ENCODE measurements around the gene CARD9.

CARD9 gene

DNA sequence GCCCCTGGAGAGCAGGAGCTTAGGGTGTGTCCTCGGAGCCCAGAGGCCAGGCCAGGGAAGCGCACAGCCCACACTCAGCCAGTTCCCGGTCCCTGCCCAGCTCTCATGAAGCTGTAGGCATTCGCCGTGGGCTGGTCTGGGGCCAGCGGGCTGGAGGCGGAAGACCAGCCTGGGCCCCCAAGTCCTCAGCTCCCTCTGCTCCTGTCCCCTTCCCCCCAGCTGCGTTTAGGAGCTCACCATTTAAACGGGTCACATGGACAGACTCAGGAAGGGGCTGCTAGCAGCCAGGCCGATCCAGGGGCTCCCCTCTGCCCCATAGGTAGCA, 27.4 kb downstream of the CARD9 start:
- DNase-seq = no peak

DNA sequence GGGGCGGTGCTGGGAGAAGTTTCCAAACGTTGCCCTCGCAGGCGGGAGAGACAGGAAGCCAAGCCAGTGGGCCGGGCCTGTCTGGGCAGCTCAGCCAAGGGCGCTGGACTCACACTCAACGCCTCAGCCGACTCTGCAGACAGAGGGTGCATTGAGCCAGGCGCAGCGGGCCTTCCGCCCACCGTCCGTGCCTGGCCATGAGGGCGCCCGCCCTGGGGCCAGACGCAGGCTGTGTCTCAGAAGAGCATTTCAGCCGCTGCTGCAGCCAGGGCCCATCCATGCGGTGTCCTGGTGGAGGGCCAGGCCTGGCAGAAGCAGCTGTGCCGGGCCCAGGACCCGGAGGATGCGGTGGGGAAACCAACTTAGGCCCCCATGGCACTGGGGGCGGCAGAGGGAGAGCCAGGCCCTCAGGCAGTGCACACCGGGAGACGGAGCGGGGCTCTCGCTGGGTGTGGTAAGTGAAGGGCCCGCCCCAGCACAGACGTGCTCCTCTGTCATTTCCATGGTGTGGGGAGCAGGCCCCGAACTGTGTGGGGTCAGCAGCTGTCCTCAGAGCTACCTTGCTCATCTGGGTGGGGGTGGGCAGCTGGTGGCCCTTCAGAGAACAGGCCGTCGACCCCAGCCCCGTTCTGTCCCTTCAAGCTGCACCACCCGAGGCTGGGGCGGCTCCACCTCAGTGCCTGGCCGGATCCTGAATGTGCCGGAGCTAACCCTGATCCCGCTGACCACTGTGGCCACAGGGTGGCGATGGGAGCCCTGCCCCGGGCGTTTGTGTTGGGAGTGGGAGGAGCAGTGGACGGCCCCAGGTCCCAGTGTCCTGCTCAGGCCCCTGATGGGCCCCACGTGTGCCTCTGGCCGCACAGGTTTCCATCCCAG, 27.9 kb downstream of the CARD9 start:
- no peak for DNase-seq

DNA sequence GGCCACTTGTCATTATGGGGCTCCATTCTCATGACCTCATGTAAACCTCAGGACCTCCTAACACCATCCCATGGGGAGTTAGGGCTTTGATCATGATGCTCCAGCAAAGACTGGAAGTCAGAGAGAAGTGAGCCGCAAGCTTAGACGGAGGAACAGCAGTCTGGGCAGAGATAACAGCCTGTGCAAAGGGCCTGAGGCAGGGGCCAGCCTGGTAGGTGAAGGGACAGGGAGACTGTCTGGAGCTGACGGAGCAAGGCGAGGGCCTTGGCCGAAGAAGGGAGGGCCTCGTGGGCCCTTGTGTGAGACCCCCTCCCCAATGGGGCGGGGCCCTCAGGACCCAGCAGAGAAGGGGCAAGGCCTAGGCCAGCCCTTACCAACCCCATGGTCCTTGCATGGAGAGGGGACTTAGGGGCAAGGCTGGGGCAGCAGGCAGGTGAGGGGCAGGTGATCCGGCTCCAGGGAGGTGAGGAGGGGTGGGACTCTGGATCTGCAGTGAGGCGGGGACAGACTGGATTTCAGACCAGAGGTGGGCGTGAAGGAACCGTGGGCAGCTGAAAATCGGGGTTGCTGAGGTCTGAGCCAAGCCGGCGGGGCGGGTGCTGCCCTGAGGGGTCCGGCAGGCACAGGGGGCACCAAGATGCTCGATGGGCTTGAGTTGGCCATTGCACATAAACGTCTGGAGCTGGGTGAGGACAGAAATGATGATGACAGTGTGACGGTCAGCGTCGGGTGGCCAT, 28.8 kb downstream of the CARD9 start:
- no peak for DNase-seq

DNA sequence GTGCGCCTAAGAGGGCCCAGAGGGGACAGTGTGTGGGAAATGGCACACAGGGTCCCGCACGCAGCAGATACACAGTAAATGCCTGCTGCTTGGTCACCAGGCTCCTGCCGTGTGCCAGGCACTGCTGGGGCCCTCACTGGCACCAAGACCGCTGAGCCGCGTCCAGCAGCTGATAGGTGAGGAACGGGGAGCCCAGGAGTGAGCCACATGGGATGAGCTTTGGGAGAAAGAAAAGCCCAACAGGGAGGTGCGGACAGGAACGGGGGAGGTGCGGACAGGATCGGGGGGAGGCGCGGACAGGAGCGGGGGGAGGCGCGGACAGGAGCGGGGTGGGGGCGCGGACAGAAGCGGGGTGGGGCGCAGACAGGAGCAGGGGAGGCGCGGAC, 29.6 kb downstream of the CARD9 start:
- DNase-seq = no peak

DNA sequence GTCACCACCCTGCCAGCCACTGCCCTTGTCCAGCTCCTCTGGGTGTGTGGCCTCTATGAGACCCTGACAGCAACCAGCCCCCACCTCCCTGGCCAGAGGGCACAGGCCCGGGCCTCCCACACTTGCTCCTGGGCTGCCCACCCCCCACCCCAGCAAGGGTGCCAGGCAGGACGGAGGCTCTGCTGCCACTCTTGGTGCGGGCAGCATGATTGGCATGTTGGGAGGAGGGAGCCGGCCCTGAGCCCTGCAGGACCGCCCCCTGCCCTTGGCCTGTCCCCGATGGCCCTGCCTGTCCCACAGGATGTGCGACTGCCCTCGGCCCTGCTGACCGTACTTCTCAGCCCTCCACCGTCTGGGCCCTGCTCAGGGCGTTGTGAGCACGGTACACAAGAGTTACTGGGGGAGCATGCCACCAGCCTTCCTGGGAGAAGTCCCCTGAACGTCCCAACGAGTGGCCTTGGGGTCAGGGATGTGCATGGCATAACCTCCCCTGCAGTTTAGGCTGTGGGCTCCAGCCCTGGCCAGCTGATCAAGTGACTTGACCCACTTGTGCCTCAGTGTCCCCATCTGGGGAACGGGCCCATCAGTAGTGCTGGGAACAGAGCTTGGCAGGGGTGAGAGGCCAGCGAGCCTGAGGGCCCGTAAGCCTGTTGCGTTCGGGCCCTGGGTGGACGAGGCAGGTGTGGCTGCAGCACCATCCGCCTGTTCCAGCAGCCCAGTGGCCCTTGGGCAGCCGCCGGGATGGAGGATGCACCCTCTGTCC, 30.2 kb downstream of the CARD9 start:
- no peak for DNase-seq

DNA sequence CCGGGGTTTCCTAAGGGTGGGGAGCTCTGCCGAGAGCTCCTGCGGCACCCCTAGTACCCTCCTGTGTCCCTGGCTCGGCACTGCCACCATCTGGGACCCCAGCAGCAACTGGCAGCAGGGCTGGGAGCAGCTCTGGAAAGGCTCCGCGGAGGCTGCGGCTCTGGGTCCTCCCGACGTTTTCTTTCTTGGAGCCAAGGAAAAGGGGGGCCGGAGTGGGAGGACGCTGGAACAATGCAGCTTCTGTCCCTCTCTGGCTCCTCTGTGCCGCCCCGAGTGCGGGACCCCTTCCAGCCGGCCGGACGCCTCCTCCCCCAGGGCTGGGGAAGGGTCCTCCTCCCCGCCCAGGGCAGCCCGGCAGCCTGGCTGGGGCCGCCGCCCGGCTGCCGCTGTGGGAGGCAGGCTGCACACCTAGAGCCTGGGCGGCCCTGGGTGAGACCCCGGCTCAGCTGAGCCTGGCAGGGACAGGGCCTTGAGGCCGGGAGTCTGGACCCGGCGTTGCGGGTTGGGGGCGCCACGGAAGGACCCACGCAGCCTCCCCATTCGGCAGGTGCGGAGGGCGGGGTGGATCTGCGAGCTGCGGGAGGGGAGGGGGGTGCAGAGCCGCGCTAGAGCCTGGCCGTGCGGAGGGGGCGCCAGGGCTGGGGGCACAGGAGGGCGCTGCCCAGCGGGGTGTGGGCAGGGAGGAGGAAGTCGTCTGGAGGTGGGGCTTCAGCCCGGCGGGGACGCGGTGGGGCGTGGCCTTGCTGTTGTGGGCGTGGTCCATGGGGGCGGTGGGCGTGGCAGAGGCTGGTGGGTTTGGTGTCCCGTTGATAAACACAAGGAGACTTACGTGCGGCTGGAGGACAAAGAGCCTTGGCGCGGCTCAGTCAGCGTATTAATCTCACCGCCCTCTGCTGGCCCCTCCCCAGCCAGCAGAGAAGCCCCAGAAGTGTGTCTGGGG, 31.0 kb downstream of the CARD9 start:
- no peak for DNase-seq

DNA sequence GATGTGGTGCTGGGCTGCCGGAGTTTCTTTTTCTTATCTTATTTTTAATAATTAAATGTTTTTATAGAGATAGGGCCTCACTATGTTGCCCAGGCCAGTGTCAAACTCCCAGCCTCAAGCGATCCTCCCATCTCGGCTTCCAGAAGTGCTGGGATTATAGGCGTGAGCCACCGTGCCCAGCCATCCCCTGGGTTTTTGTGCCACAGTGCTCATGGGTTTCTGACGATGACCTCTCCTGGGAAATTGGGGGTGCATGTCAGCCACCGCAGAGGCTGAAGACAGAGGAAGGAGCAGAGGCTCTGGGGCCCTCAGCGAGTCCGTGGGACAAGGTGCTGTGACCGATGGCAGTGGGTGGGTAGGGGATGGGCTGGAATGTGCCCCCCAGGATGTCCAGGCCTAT, 31.7 kb downstream of the CARD9 start:
- no peak for DNase-seq

DNA sequence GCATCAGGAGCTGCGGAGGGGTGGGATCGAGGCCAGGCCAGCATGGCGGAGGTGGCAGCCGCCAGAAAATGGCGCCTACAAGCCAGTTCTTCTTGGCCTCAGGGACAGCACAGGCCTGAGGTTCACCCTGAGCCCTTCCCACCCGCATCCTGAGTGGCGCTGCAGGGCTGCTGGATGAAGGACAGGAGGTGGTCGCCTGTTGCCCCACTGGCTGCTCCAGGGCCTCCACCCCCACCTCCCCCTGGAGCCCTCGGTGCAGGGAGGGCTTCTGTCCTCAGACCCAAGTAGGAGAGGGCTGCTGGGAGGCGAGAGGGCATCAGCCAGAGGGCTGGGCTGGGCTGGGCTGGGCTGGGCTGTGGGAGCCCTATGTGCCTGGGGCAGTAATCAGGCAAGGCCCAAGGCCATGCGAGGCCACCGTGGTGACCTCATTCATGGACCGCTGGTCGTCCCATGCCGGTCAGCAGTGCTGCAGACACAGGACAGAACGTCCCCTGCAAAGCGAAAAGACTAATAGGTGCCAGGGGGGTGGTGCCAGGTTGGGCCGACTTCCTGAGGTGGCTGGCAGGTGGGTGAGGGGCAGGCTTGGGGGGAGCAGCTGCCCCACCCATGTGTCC, 32.3 kb downstream of the CARD9 start:
- no peak for DNase-seq

DNA sequence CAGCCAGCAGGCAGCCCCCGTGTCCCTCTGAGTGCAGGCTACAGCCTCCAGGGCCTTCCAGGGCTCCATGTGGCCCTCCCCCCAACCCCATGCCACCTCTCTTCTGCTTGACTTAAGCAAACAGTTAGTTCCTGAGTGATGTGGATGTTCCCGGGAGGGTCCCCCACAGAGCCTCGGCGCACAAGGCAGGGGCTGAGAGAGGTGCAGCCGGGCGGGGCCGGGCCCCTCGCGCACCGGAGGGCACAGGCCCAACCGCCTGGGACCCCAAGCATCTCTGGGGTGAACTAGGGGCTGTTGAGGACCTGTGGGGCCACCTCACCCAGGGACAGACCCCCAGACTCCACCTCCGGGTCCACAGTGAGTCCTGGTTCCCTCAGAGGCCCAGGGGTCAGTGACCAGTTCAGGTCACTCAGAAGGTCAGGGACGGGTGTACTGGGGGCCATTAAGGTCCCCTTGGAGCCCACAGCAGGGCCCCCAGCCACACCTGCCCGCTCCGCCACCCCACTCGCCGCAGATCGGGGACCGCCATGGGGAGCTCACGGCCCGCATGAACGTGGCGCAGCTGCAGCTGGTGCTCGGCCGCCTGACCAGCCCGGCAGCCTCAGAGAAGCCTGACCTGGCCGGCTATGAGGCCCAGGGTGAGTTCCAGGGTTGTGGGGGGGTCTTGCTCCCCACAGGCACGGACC, 33.0 kb downstream of the CARD9 start:
- no peak for DNase-seq

DNA sequence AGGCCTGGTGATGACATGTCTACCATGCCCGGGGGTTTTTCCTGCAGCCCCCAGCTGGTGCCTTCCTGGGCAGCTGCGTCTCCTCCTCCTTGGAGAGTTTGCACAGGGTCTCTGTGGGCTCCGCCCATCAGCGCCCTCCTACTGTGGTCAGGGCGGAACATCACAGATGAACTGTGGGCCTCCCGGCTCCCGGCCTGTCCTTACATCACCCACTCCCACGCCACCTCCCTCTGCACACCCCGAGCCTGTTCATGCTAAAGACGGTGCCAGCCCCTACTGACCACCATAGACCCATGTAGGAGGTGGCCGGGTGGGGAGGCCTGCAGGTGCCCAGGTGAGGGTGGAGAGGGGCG, 33.5 kb downstream of the CARD9 start:
- no peak for DNase-seq

DNA sequence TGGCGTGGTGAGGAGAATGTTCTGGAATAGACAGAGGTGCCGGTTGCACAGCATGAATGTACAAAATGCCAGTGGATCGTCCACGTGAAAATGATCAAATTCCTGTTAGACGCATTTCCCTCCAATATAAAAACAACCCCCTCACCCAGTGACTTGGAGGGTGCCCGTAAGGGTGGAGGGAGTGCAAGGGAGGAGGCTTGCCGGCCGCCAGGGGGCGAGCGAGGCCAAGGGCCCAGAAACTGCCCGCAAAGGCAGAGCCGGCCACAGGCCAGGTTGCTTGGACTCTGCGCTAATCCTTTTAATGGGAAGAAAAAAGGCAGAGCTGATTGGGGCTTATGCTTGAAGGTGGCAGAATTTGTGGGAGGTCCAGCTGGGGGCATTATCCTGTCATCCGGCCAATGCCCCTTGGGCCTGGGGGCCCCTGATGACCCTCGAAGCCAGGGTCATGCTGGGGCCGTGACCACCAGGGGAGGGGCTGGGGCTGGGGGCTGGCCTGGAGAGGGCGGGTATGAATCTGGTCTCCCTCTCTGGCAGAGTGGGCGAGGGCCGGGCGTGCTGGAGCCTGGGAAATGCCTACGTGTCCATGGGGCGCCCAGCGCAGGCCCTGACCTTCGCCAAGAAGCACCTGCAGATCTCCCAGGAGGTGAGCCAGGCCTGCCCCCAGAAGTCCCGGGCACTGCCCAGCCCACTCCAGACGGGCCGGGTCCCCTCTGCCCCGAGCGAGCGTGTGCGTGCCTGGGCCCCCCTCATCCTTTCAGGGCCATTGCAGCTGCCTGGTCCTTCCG, 34.1 kb downstream of the CARD9 start:
- DNase-seq = no peak

DNA sequence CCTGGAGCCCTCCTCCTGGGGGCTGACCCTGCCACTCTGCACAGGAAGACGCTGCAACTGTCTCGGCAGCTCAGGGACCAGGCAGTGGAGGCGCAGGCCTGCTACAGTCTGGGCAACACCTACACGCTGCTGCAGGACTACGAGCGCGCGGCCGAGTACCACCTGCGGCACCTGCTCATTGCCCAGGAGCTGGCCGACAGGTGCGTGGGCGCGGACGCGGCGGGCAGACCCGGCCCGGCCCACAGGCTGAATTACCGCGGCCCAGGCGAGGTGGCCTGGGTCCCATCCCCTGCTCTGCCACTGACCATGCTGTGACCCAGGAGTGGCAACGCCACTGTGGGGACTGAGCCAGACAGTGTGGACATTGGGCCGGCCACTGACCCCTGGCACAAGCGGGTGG, 35.0 kb downstream of the CARD9 start:
- DNase-seq = no peak

DNA sequence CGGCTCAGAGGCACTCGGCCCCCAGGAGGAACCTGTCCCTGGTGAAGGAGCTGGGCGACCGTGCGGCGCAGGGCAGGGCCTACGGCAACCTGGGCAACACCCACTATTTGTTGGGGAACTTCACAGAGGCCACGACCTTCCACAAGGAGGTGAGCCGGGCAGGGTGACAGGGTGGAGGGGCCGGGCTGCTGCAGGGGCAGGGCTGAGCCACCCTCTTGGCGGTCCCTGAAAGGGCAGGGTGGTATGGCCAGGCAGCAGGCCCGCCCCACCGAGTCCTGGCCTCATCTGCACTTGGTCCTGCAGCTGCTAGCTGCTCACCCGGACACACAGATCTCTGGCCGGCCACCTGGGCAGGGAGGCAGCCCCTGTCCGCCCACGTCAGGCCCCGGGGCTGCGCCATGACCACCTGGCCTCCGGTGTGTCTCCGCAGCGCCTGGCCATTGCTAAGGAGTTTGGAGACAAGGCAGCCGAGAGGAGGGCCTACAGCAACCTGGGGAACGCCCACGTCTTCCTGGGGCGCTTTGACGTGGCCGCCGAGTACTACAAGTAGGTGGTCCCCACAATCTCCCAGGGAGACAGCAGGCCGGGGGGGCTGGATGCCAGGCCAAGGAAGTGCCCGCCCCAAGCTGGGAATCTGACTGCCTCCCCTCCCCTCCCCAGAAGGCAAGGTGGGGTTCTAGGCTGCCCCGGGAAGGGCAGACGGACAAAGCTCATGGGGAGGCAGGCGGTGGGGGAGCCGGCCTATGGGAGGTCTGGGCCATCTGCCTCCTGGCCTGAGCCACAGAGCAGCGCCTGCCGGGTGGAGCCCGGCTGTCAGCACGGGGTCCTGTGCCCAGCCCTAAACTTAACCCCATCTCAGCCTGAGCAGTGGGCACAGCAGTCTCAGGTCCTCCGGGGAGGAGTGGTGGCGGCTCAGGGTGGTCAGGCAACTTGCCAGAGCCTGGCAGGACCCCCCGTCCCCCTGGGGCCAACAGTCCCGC, 35.8 kb downstream of the CARD9 start:
- no peak for DNase-seq

DNA sequence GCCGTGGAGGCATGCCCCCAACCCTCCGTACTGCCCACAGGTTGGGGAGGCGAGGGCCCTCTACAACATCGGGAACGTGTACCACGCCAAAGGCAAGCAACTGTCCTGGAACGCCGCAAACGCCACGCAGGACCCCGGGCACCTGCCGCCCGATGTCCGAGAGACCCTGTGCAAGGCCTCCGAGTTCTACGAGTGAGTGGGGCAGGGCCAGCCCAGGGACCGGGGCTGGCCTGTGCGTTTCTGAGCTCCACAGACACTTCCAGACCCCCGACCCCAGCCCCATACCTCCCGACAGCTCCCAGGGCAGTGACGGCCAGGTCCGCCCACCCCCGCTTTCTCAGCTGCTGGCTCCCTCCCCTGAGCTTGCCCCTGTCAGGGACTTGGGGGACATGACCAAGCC, 36.6 kb downstream of the CARD9 start:
- DNase-seq = no peak

DNA sequence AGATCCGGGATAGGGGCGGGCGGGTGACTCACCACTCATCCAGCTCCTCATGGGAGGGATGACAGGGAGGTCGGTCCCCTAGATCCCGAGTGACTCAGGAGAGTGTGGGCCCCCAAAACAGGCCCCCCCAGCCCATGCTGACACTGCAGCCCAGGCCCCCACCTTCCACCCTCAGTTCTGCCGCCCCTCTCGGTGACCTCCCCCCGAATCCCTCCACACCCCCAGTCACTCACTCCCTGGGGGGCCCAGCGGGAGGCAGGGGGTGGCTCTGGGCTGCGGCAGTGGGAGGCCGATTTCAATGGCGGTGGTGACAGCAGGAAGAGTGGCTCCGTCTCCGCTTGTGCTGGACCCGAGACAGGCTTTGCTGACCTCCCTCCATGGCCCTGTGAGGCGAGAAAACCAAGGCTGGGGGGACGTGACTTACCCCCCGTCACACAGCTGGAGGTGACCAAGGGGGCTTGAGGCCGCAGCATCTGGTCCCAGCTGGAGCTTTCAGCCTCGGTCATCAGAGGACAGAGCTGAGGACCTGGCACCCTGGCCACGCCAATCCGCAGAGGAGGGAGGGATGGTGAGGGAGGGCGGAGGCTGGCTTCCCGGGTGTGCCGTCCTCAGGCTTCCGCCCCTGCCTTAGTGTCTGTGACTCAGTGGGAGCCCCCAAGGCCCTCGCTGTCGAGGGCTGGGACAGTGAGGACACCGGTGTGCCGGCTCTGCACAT, 37.2 kb downstream of the CARD9 start:
- no peak for DNase-seq

DNA sequence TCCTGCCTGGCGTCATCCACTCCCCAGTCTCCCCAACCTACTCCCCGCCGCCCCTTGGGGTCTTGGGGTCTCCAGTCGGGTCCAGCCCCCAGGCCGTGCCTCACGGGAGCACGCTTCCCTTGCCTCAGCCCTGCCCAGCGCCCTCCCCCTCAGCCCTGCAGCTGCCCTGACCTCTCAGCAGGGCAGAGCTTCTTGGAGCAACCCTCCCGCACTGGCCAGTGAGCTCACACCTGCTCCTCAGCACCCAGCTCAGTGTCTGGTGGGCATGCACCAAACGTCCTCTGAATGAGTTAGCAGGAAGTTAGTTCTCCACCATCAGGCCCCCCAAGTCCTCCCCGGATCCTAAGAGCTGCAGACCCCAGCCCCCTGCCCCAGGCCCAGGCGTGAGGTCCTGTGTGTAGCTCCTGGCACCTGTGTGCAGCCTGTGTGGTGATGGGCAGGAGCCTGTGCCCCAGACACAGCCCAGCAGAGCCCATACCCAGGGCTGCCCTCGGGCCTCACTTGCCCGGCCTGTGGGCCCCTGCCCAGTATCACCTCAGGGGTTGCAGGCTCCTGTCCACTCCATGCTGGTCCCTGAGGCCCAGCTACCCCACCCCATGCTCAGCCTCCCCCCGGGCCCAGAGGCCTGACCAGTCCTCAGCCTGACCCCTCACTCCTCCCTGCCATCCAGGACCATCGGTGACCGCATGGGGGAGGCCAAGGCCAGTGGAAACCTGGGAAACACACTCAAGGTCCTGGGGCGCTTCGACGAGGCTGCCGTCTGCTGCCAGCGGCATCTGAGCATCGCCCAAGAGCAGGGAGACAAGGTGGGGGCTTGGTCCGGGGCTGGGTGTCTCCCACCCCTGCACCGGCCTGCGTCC, 37.9 kb downstream of the CARD9 start:
- DNase-seq = no peak

DNA sequence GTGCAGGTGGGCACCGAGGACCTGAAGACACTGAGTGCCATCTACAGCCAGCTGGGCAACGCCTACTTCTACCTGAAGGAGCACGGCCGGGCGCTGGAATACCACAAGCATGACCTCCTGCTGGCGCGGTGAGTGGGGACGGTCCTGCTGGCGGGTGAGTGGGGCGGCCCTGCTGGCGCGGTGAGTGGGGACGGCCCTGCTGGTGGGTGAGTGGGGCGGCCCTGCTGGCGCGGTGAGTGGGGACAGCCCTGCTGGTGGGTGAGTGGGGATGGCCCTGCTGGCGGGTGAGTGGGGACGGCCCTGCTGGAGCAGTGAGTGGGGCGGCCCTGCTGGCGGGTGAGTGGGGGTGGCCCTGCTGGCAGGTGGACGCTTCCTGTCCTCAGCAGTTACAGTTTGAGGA, 38.9 kb downstream of the CARD9 start:
- DNase-seq = no peak

DNA sequence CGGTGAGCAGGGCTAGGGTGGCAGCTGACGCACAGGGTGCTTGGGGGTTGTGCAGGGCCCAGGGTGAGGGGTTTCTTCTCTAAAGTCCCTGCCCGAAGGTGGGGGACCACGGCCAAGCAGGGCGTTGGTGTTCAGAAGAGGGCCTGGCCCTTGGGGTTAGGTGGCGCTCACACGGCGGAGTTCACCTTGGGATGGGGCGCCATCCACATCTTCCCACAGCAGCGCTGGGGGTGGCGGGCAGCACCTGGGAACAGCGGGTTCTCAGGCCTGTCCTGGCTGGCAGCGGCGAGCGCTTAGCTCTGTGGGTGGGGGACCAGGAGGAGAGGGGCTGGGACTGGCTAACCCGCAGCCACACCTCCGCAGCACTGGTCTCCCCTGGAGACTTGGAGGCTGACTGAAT, 40.0 kb downstream of the CARD9 start:
- no peak for DNase-seq

Data from DMS79 treated with DMSO at 0.1 percent for 48 hours (cell line).